ENCODE data around the gene DSCAM. TPM values are rescaled to one million over a fixed set of nuclear protein-coding genes. Genes with fewer than 3 reads are reported as not detected.

Gene DSCAM
- total RNA-seq, 1 experiment from 2014 or later: 0.13 TPM

GRCh38 chr21:39971956-39972355, 875.0 kb downstream of the DSCAM start (continued):
- TF ChIP-seq ZNF263 (CRISPR knock-in tag; IDR thresholded peaks at IDR 0.05; ENCODE audit: low read depth) (no peak), NR3C1 (CRISPR knock-in tag; conservative IDR thresholded peaks at IDR 0.05; ENCODE audit: low read depth) (no peak), STAT6 (CRISPR knock-in tag; conservative IDR thresholded peaks at IDR 0.05; ENCODE audit: low read depth) (no peak), ETV6 (CRISPR knock-in tag; IDR thresholded peaks at IDR 0.05) (no peak), FOXP1 (CRISPR knock-in tag; IDR thresholded peaks at IDR 0.05; ENCODE audit: borderline replicate concordance) (no peak), USF2 (CRISPR knock-in tag; IDR thresholded peaks at IDR 0.05) (no peak), SMAD4 (CRISPR knock-in tag; IDR thresholded peaks at IDR 0.05) (no peak), RELA (CRISPR knock-in tag; IDR thresholded peaks at IDR 0.05; ENCODE audit: borderline replicate concordance) (no peak), NR1H2 (CRISPR knock-in tag; IDR thresholded peaks at IDR 0.05) (no peak), ZNF219 (CRISPR knock-in tag; IDR thresholded peaks at IDR 0.05; ENCODE audit: borderline replicate concordance) (no peak), ATF1 (CRISPR knock-in tag; IDR thresholded peaks at IDR 0.05) (no peak)

- peaks cover 3% of the 10 kb centered on the region; the same call in 1 of the 2 replicates for H3K27me3 Mint-ChIP-seq (ENCODE audit: low read depth)
- DNase-seq (ENCODE audit: low spot score) (no peak), ATAC-seq (no peak)
- ChIA-PET CTCF (interaction anchor here (1.0 to 1.2 kb wide), 2 partner anchors 10 to 103 kb away, joined by 3 read pairs; partner anchors contain the start of gene PCP4), POLR2A (no interaction called here)
- TF ChIP-seq USF1 (CRISPR knock-in tag; IDR thresholded peaks at IDR 0.05): no peak
- H3K4me3 Mint-ChIP-seq: no peak overlapping the region
- H3K27ac Mint-ChIP-seq: no peak overlapping the region
- H3K9me3 Mint-ChIP-seq: peaks cover 26% of the 10 kb centered on the region
- no peaks in the 10 kb centered on the region for H3K4me1 Mint-ChIP-seq
- peaks cover 16% of the 10 kb centered on the region for H3K36me3 Mint-ChIP-seq
Observed at GRCh38 chr21:39969691-39970364, 877.1 kb downstream of the DSCAM start.

- Mint-ChIP-seq H3K4me1 (no peaks in the 10 kb centered on the region), H3K9me3 (peaks cover 26% of the 10 kb centered on the region), H3K27me3 (ENCODE audit: low read depth) (peaks cover 3% of the 10 kb centered on the region; the same call in 1 of the 2 replicates), H3K36me3 (peaks cover 16% of the 10 kb centered on the region), H3K27ac (no peak overlapping the region), H3K4me3 (no peak overlapping the region)
- peak; percentile 61 for ATAC-seq
- CTCF ChIA-PET: interaction anchor here (0.6 to 1.4 kb wide), 16 partner anchors 8 to 152 kb away, joined by 3 to 12 read pairs (median 3); partner anchors contain the start of gene PCP4
- POLR2A ChIA-PET: no interaction called here
- peak; percentile 36 for DNase-seq (ENCODE audit: low spot score)
- TF ChIP-seq TCF7 (CRISPR knock-in tag; IDR thresholded peaks at IDR 0.05; ENCODE audit: low read depth): no peak
- TF ChIP-seq JAZF1 (CRISPR knock-in tag; IDR thresholded peaks at IDR 0.05): no peak
- no peak for TF ChIP-seq PREB (CRISPR knock-in tag; IDR thresholded peaks at IDR 0.05; ENCODE audit: borderline replicate concordance)
- no peak for TF ChIP-seq ZNF138 (CRISPR knock-in tag; conservative IDR thresholded peaks at IDR 0.05)
- no peak for TF ChIP-seq GTF2I (CRISPR knock-in tag; conservative IDR thresholded peaks at IDR 0.05)
- no peak for TF ChIP-seq FOXP1 (CRISPR knock-in tag; IDR thresholded peaks at IDR 0.05; ENCODE audit: borderline replicate concordance)
- no peak for TF ChIP-seq E2F4 (CRISPR knock-in tag; IDR thresholded peaks at IDR 0.05; ENCODE audit: borderline replicate concordance, low read depth)
- TF ChIP-seq ZNF396 (CRISPR knock-in tag; IDR thresholded peaks at IDR 0.05; ENCODE audit: borderline replicate concordance): no peak
- no peak for TF ChIP-seq FOXP4 (CRISPR knock-in tag; IDR thresholded peaks at IDR 0.05)
- TF ChIP-seq JUN (CRISPR knock-in tag; IDR thresholded peaks at IDR 0.05): no peak
- TF ChIP-seq USF1 (CRISPR knock-in tag; IDR thresholded peaks at IDR 0.05): no peak
- no peak for TF ChIP-seq NFATC4 (CRISPR knock-in tag; IDR thresholded peaks at IDR 0.05)
- TF ChIP-seq TP53 (CRISPR knock-in tag; IDR thresholded peaks at IDR 0.05): no peak
Observed at GRCh38 chr21:39968010-39968409, 878.9 kb downstream of the DSCAM start.
